ENCODE results near the gene RFT1. TPM values are rescaled to one million over a fixed set of nuclear protein-coding genes. Genes with fewer than 3 reads are reported as not detected.

The RFT1 gene
- total and polyA plus RNA-seq, 2 of the 13 experiments (the other 11 are each of a cell fraction or from before 2014, with no cell fraction given) = 23.2 to 37.0 TPM

DNA sequence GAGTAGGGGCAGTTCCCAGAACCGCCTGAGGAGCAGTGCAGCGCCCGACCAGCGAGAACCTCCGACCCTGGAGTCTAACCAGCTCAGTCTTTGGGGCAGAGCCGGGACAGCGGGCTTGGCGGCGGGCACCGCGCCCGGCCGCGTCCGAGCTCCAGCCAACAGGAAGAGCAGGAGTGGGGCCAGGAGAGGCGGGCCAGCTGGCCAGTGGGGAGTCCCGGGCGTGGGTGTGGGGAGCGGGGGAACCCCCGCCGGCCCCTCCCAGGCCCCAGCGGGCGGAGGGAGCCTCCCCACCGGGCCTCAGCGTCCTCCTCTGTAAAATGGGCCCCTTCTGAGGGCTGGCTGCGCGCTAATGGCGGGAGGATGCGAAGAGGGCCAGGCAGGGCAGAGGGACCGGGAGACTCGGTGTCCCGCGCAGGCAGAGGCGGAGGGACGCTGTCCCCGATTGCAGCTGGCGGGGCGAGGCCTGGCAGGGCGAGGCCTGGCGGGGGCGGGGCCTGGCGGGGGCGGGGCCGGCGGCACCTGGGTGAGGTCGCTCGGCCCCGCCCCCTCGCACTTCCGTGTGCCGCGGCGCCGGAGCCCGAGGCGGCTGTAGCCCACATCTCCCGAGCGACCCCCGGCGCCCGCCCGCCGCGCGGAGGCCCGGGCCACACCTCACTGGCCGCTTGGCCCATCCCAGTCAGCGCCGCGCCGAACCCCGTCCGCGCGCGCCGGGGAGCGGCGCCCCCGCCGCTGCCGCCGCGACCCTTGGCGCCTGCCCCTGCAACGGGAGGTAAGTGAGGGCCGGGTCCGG lies 30.6 kb upstream of the RFT1 start, which contains the start of gene PRKCD (continued):
- TF ChIP-seq, protein P1, sequence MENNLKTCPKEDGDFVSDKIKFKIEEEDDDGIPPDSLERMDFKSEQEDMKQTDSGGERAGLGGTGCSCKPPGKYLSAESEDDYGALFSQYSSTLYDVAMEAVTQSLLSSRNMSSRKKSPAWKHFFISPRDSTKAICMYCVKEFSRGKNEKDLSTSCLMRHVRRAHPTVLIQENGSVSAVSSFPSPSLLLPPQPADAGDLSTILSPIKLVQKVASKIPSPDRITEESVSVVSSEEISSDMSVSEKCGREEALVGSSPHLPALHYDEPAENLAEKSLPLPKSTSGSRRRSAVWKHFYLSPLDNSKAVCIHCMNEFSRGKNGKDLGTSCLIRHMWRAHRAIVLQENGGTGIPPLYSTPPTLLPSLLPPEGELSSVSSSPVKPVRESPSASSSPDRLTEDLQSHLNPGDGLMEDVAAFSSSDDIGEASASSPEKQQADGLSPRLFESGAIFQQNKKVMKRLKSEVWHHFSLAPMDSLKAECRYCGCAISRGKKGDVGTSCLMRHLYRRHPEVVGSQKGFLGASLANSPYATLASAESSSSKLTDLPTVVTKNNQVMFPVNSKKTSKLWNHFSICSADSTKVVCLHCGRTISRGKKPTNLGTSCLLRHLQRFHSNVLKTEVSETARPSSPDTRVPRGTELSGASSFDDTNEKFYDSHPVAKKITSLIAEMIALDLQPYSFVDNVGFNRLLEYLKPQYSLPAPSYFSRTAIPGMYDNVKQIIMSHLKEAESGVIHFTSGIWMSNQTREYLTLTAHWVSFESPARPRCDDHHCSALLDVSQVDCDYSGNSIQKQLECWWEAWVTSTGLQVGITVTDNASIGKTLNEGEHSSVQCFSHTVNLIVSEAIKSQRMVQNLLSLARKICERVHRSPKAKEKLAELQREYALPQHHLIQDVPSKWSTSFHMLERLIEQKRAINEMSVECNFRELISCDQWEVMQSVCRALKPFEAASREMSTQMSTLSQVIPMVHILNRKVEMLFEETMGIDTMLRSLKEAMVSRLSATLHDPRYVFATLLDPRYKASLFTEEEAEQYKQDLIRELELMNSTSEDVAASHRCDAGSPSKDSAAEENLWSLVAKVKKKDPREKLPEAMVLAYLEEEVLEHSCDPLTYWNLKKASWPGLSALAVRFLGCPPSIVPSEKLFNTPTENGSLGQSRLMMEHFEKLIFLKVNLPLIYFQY (CRISPR knock-in tag; IDR thresholded peaks at IDR 0.05; ENCODE audit: borderline replicate concordance) = peak; percentile 16; the same call in 1 of the 2 replicates
- TF ChIP-seq MIXL1 (CRISPR knock-in tag; IDR thresholded peaks at IDR 0.05) (no peak), KAT2B (IDR thresholded peaks at IDR 0.05; ENCODE audit: borderline replicate concordance, low read depth, low read length) (no peak), TEAD2 (CRISPR knock-in tag; IDR thresholded peaks at IDR 0.05) (no peak), CEBPB (IDR thresholded peaks at IDR 0.05; ENCODE audit: borderline replicate concordance, low read depth, low read length) (no peak), ZNF629 (CRISPR knock-in tag; conservative IDR thresholded peaks at IDR 0.05) (peak; percentile 94), RELA (CRISPR knock-in tag; IDR thresholded peaks at IDR 0.05) (no peak), HOXA7 (CRISPR knock-in tag; IDR thresholded peaks at IDR 0.05) (no peak), ERF (CRISPR knock-in tag; IDR thresholded peaks at IDR 0.05) (0 out of 2 replicates have a peak, but pooled peaks have one; percentile 5), TBL1XR1 (IDR thresholded peaks at IDR 0.05; ENCODE audit: borderline replicate concordance, low read length, partially characterized antibody) (no peak), RBFOX2 (IDR thresholded peaks at IDR 0.05; ENCODE audit: low read depth, low read length) (peak; percentile 76), RAD21 (CRISPR knock-in tag; IDR thresholded peaks at IDR 0.05) (peak; percentile 30; the same call in 1 of the 2 replicates), ZMYM4 (CRISPR knock-in tag; IDR thresholded peaks at IDR 0.05) (peak; percentile 43; the same call in 1 of the 2 replicates), TBX3 (IDR thresholded peaks at IDR 0.05; ENCODE audit: borderline replicate concordance) (no peak), TMF1 (CRISPR knock-in tag; IDR thresholded peaks at IDR 0.05; ENCODE audit: low read depth) (no peak), PHF21A (CRISPR knock-in tag; IDR thresholded peaks at IDR 0.05) (no peak), ZFP82 (CRISPR knock-in tag; IDR thresholded peaks at IDR 0.05; ENCODE audit: borderline replicate concordance) (no peak), REXO4 (CRISPR knock-in tag; IDR thresholded peaks at IDR 0.05; ENCODE audit: borderline replicate concordance) (no peak), MEIS1 (CRISPR knock-in tag; IDR thresholded peaks at IDR 0.05; ENCODE audit: borderline replicate concordance) (no peak), ZNF572 (CRISPR knock-in tag; IDR thresholded peaks at IDR 0.05) (no peak)
- TF ChIP-seq, protein P2, sequence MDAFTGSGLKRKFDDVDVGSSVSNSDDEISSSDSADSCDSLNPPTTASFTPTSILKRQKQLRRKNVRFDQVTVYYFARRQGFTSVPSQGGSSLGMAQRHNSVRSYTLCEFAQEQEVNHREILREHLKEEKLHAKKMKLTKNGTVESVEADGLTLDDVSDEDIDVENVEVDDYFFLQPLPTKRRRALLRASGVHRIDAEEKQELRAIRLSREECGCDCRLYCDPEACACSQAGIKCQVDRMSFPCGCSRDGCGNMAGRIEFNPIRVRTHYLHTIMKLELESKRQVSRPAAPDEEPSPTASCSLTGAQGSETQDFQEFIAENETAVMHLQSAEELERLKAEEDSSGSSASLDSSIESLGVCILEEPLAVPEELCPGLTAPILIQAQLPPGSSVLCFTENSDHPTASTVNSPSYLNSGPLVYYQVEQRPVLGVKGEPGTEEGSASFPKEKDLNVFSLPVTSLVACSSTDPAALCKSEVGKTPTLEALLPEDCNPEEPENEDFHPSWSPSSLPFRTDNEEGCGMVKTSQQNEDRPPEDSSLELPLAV (CRISPR knock-in tag; conservative IDR thresholded peaks at IDR 0.05; ENCODE audit: low read depth) = no peak
- TF ChIP-seq, protein P3, sequence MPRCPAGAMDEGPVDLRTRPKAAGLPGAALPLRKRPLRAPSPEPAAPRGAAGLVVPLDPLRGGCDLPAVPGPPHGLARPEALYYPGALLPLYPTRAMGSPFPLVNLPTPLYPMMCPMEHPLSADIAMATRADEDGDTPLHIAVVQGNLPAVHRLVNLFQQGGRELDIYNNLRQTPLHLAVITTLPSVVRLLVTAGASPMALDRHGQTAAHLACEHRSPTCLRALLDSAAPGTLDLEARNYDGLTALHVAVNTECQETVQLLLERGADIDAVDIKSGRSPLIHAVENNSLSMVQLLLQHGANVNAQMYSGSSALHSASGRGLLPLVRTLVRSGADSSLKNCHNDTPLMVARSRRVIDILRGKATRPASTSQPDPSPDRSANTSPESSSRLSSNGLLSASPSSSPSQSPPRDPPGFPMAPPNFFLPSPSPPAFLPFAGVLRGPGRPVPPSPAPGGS (CRISPR knock-in tag; IDR thresholded peaks at IDR 0.05) = no peak
- TF ChIP-seq, protein P4, sequence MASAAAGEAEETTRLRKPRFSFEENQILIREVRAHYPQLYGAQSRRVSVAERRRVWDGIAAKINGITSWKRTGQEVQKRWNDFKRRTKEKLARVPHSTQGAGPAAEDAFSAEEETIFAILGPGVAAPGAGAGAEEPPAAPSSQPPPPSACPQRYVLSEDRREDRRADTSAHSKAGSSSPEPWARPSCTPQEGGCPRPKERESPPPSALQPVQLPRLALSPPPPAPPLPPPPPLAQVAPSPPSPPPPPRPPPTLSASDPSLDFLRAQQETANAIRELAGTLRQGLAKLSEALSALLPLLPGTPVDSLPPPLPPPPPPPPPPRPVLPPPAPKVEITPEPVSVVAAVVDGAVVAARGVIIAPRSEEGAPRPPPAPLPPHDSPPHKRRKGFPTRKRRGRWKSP (CRISPR knock-in tag; IDR thresholded peaks at IDR 0.05) = no peak
